HL-60 (cell line): ENCODE measurements around the gene TNK2.

Source experiments
- DNase-seq, 2 experiments: peaks; one replicate each; pipeline ENCODE4 v3.0.0-alpha.2; 2010 to 2020; ENCODE audit warnings: low read depth in 1 of 2, low spot score in 1 of 2
- H3K27ac ChIP-seq: fragments of 250-450 bp; sonication (Bioruptor Pico); replicated peaks from 2 replicates; pipeline ENCODE4 v1.5.1; 2020; ENCODE audit warnings: mild to moderate bottlenecking, moderate library complexity
- H3K27me3 ChIP-seq: fragments of 250-450 bp; sonication (Bioruptor Pico); 2 replicates; pipeline ENCODE4 v1.5.1; 2021; ENCODE audit warnings: mild to moderate bottlenecking, moderate library complexity; ENCODE audit not compliant: insufficient read depth, poor library complexity, severe bottlenecking
- H3K4me3 ChIP-seq: replicated peaks from 2 replicates; pipeline ENCODE4 v1.5.1; 2011; ENCODE audit warnings: mild to moderate bottlenecking, control low read depth, low read length; ENCODE audit not compliant: insufficient read depth
- GABPA ChIP-seq: IDR thresholded peaks from 2 replicates; pipeline ENCODE4 v1.6.1; 2012; ENCODE audit warnings: low read depth
- POLR2AphosphoS5 ChIP-seq: IDR thresholded peaks from 2 replicates; pipeline ENCODE4 v1.6.1; 2012; ENCODE audit warnings: low read depth
- SPI1 ChIP-seq: IDR thresholded peaks from 2 replicates; pipeline ENCODE4 v1.6.1; 2012; ENCODE audit warnings: low read depth, mild to moderate bottlenecking, borderline replicate concordance
- TF ChIP-seq, protein P1 (sequence below): IDR thresholded peaks from one replicate; pipeline ENCODE4 v1.5.1; 2011; ENCODE audit warnings: low read length, control low read depth, inconsistent platforms; ENCODE audit not compliant: insufficient read depth
- TF ChIP-seq, protein P2 (sequence below): IDR thresholded peaks from 2 replicates; pipeline ENCODE4 v1.6.1; 2012; ENCODE audit warnings: low read depth; ENCODE audit not compliant: insufficient replicate concordance

Gene TNK2

DNA sequence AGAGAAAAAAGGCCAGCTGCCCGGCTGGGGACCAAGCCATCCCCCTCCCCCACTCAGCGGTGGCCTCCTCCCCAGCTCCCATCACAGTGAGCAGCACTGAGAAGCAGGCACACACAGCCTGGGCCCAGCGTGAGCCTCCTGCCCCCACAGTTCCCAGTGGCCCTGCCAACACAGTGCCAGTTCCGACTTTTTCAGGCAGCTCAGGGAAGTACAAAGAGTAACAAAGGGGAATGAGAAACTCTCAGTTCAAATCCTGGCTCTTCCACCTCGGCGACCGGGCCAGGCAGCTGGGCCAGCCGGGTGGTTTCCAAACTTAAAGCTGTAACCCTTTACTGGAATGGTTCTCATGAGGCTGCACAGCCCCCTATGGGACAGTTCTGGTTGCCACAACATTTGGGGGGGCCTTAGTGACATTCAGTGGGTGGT is 18.5 kb downstream of the TNK2 start:
- DNase-seq = no peak
- Histone ChIP-seq H3K27me3 (no peaks in the 10 kb centered on the region), H3K27ac (no peak overlapping the region), H3K4me3 (no peak overlapping the region)
- TF ChIP-seq POLR2AphosphoS5 (no peak), GABPA (no peak), SPI1 (no peak)
- TF ChIP-seq, protein P1, sequence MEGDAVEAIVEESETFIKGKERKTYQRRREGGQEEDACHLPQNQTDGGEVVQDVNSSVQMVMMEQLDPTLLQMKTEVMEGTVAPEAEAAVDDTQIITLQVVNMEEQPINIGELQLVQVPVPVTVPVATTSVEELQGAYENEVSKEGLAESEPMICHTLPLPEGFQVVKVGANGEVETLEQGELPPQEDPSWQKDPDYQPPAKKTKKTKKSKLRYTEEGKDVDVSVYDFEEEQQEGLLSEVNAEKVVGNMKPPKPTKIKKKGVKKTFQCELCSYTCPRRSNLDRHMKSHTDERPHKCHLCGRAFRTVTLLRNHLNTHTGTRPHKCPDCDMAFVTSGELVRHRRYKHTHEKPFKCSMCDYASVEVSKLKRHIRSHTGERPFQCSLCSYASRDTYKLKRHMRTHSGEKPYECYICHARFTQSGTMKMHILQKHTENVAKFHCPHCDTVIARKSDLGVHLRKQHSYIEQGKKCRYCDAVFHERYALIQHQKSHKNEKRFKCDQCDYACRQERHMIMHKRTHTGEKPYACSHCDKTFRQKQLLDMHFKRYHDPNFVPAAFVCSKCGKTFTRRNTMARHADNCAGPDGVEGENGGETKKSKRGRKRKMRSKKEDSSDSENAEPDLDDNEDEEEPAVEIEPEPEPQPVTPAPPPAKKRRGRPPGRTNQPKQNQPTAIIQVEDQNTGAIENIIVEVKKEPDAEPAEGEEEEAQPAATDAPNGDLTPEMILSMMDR = no peak
- TF ChIP-seq, protein P2, sequence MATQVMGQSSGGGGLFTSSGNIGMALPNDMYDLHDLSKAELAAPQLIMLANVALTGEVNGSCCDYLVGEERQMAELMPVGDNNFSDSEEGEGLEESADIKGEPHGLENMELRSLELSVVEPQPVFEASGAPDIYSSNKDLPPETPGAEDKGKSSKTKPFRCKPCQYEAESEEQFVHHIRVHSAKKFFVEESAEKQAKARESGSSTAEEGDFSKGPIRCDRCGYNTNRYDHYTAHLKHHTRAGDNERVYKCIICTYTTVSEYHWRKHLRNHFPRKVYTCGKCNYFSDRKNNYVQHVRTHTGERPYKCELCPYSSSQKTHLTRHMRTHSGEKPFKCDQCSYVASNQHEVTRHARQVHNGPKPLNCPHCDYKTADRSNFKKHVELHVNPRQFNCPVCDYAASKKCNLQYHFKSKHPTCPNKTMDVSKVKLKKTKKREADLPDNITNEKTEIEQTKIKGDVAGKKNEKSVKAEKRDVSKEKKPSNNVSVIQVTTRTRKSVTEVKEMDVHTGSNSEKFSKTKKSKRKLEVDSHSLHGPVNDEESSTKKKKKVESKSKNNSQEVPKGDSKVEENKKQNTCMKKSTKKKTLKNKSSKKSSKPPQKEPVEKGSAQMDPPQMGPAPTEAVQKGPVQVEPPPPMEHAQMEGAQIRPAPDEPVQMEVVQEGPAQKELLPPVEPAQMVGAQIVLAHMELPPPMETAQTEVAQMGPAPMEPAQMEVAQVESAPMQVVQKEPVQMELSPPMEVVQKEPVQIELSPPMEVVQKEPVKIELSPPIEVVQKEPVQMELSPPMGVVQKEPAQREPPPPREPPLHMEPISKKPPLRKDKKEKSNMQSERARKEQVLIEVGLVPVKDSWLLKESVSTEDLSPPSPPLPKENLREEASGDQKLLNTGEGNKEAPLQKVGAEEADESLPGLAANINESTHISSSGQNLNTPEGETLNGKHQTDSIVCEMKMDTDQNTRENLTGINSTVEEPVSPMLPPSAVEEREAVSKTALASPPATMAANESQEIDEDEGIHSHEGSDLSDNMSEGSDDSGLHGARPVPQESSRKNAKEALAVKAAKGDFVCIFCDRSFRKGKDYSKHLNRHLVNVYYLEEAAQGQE = no peak

DNA sequence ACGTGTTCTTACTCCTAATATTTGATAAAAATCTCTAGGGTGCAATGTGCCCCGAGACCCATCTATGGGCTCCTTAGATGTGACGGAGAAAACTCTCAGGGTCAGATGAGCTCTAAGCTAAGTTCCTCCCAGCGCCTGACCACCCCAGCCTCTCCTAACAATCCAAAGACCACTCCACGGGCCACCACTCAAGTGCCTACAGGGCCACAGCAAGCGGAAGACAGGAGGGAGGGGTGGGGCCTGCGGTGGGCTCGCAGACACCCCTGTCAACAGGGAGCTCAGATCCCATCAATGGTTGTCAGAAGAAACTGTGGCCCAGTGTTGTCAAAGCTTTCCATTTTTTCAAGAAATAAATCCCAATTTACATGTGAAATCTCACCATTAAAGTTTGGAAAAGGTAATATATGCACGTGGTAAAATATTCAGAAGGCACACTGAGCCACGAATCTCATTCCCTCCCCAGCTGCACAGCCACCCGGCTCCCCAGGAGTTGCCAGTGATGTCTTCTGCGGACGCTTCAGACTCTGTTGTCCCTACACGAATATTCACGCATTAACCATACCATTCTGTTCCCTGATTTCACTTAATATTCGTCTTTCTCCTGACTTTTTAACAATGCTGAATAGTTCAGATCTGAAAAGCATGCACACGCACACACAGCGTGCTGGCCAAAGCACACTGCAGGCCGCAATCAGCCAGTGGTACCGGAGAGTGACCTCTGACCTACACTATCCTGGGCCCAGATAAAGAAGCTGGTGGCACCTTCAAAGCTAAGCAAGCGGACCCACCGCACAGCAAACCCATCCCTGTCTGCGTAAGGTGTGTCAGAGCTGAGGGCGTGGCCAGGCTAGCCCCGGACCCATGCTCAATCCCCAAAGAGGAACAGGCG is 19.1 kb downstream of the TNK2 start:
- no peak overlapping the region for H3K4me3 ChIP-seq
- H3K27me3 ChIP-seq = no peaks in the 10 kb centered on the region
- DNase-seq = no peak
- no peak overlapping the region for H3K27ac ChIP-seq
- TF ChIP-seq, protein P1 = no peak
- TF ChIP-seq POLR2AphosphoS5 = no peak
- TF ChIP-seq GABPA = no peak
- no peak for TF ChIP-seq SPI1
- TF ChIP-seq, protein P2 = no peak

GRCh38 chr3:195888311-195888761 is 20.0 kb downstream of the TNK2 start:
- DNase-seq = no peak
- TF ChIP-seq, protein P1 = no peak
- TF ChIP-seq SPI1 (no peak), GABPA (no peak), POLR2AphosphoS5 (no peak)
- TF ChIP-seq, protein P2 = no peak
- no peaks in the 10 kb centered on the region for H3K27me3 ChIP-seq

More at GRCh38 chr3:195888311-195888761, 20.0 kb downstream of the TNK2 start:
- Histone ChIP-seq H3K4me3 (no peak overlapping the region), H3K27ac (no peak overlapping the region)
